Fibroblast of lung (primary cell): ENCODE measurements around the gene WASF3. TPM values are rescaled to one million over a fixed set of nuclear protein-coding genes. Genes with fewer than 3 reads are reported as not detected.

Experiments
- DNase-seq, 2 donors: peaks; one replicate each; pipeline versions ENCODE4 v3.0.0 to v3.0.0-alpha.2; 2010; ENCODE audit warnings: low read depth in 2 of 2
- H2AFZ ChIP-seq: 2 replicates; pipeline ENCODE4 v1.5.1; 2012; ENCODE audit warnings: low read length, control low read depth, inconsistent platforms
- H3K27ac ChIP-seq: 2 replicates; pipeline ENCODE4 v1.5.1; 2011; ENCODE audit warnings: low read length, control low read depth; ENCODE audit not compliant: insufficient read depth
- H3K27me3 ChIP-seq: 2 replicates; pipeline ENCODE4 v1.5.1; 2011; ENCODE audit warnings: mild to moderate bottlenecking, low read length; ENCODE audit not compliant: control insufficient read depth, insufficient read depth
- H3K36me3 ChIP-seq: 2 replicates; pipeline ENCODE4 v1.5.1; 2011; ENCODE audit warnings: low read length; ENCODE audit not compliant: control insufficient read depth, insufficient read depth
- H3K4me1 ChIP-seq: 2 replicates; pipeline ENCODE4 v1.5.1; 2011; ENCODE audit warnings: low read length; ENCODE audit not compliant: control insufficient read depth, insufficient read depth; ENCODE audit errors: extremely low read depth
- H3K4me2 ChIP-seq: 2 replicates; pipeline ENCODE4 v1.5.1; 2011; ENCODE audit warnings: low read length, control low read depth; ENCODE audit not compliant: insufficient read depth; ENCODE audit errors: extremely low read depth
- H3K4me3 ChIP-seq, 4 experiments: fragments of 200-600 bp in 1 of 4; sonication (generic) in 1 of 4; replicated peaks in 1 of 4; 2 replicates each; pipeline ENCODE4 v1.5.1; 2011 to 2016; ENCODE audit warnings: low read length in 4 of 4, low read depth in 3 of 4, mild to moderate bottlenecking in 3 of 4, control low read depth in 2 of 4, inconsistent platforms in 1 of 4, mixed read lengths in 1 of 4; ENCODE audit not compliant: insufficient read depth in 1 of 4; ENCODE audit errors: control extremely low read depth in 1 of 4
- H3K79me2 ChIP-seq: 2 replicates; pipeline ENCODE4 v1.5.1; 2012; ENCODE audit warnings: mild to moderate bottlenecking, low read length, inconsistent platforms; ENCODE audit not compliant: control insufficient read depth, insufficient read depth
- H3K9ac ChIP-seq: 2 replicates; pipeline ENCODE4 v1.5.1; 2011; ENCODE audit warnings: mild to moderate bottlenecking, low read length, control low read depth; ENCODE audit not compliant: insufficient read depth
- H3K9me3 ChIP-seq: 2 replicates; pipeline ENCODE4 v1.5.1; 2012; ENCODE audit warnings: low read depth, low read length; ENCODE audit not compliant: control insufficient read depth, insufficient read depth
- H4K20me1 ChIP-seq: 2 replicates; pipeline ENCODE4 v1.5.1; 2011; ENCODE audit warnings: low read length; ENCODE audit not compliant: control insufficient read depth, insufficient read depth; ENCODE audit errors: extremely low read depth
- EZH2 ChIP-seq: IDR thresholded peaks from 2 replicates; pipeline ENCODE4 v1.5.1; 2012; ENCODE audit warnings: low read length, control low read depth, mild to moderate bottlenecking; ENCODE audit errors: missing control alignments
- polyA plus RNA-seq, 2 donors: library from polyadenylated mRNA; depleted of rRNA in 1 of 2; stranded (reverse) in 1 of 2; unstranded in 1 of 2; fragments of >200 nt; gene quantifications; 2 replicates each; pipeline ENCODE4 v1.2.1, GENCODE V29; 2011 to 2012; ENCODE audit warnings: missing spikeins in 1 of 2
- total RNA-seq: library from RNA; depleted of rRNA; stranded (reverse); fragments of >200 nt; gene quantifications from 2 replicates; pipeline ENCODE4 v1.2.1, GENCODE V29; 2014
- TF ChIP-seq, protein P1 (sequence below), 2 donors: IDR thresholded peaks in 1 of 2; conservative IDR thresholded peaks in 1 of 2; 1 replicate in 1 of 2; 2 replicates in 1 of 2; pipeline ENCODE4 v1.5.1; 2011 to 2012; ENCODE audit warnings: low read length in 2 of 2, control low read depth in 1 of 2, inconsistent platforms in 1 of 2, low read depth in 1 of 2, mild to moderate bottlenecking in 1 of 2

WASF3 gene
- total and polyA plus RNA-seq, 2 donors (not counting 1 experiment from before 2014, with no cell fraction given): 18.2 to 19.5 TPM

- no peaks in the 10 kb centered on the region for H3K27me3 ChIP-seq
- no peak overlapping the region for H3K27ac ChIP-seq
- no peaks in the 10 kb centered on the region for H3K4me1 ChIP-seq
- H3K9me3 ChIP-seq: no peaks in the 10 kb centered on the region
- no peaks in the 10 kb centered on the region for H3K79me2 ChIP-seq
- H2AFZ ChIP-seq: no peak overlapping the region
- no peak overlapping the region for H3K4me2 ChIP-seq
- H4K20me1 ChIP-seq: no peaks in the 10 kb centered on the region
- no peak for DNase-seq
- no peak overlapping the region for H3K9ac ChIP-seq
- TF ChIP-seq, protein P1, sequence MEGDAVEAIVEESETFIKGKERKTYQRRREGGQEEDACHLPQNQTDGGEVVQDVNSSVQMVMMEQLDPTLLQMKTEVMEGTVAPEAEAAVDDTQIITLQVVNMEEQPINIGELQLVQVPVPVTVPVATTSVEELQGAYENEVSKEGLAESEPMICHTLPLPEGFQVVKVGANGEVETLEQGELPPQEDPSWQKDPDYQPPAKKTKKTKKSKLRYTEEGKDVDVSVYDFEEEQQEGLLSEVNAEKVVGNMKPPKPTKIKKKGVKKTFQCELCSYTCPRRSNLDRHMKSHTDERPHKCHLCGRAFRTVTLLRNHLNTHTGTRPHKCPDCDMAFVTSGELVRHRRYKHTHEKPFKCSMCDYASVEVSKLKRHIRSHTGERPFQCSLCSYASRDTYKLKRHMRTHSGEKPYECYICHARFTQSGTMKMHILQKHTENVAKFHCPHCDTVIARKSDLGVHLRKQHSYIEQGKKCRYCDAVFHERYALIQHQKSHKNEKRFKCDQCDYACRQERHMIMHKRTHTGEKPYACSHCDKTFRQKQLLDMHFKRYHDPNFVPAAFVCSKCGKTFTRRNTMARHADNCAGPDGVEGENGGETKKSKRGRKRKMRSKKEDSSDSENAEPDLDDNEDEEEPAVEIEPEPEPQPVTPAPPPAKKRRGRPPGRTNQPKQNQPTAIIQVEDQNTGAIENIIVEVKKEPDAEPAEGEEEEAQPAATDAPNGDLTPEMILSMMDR (conservative IDR thresholded peaks at IDR 0.05 in 1 of 2, IDR thresholded peaks at IDR 0.05 in 1 of 2; ENCODE audit: low read depth in 1 of 2, low read length in 2 of 2): no peak
- TF ChIP-seq EZH2: no peak
- no peaks in the 10 kb centered on the region for H3K36me3 ChIP-seq
- H3K4me3 ChIP-seq: no peak overlapping the region
Measured at GRCh38 chr13:26699197-26699490, 141.7 kb downstream of the WASF3 start.

- Histone ChIP-seq H3K4me3 (no peak overlapping the region), H3K9ac (no peak overlapping the region), H3K9me3 (no peaks in the 10 kb centered on the region), H3K4me1 (no peaks in the 10 kb centered on the region), H3K79me2 (no peaks in the 10 kb centered on the region), H3K27me3 (no peaks in the 10 kb centered on the region), H3K36me3 (no peaks in the 10 kb centered on the region), H4K20me1 (no peaks in the 10 kb centered on the region), H3K4me2 (no peak overlapping the region), H3K27ac (no peak overlapping the region), H2AFZ (no peak overlapping the region)
- DNase-seq: no peak
- TF ChIP-seq, protein P1 (conservative IDR thresholded peaks at IDR 0.05 in 1 of 2, IDR thresholded peaks at IDR 0.05 in 1 of 2; ENCODE audit: low read depth in 1 of 2, low read length in 2 of 2): no peak
- TF ChIP-seq EZH2: no peak
Measured at GRCh38 chr13:26705536-26705935, 148.1 kb downstream of the WASF3 start.

GRCh38 chr13:26706381-26706780 is 148.9 kb downstream of the WASF3 start:
- TF ChIP-seq, protein P1 (conservative IDR thresholded peaks at IDR 0.05 in 1 of 2, IDR thresholded peaks at IDR 0.05 in 1 of 2; ENCODE audit: low read depth in 1 of 2, low read length in 2 of 2): no peak
- TF ChIP-seq EZH2: no peak

More at GRCh38 chr13:26706381-26706780, 148.9 kb downstream of the WASF3 start:
- Histone ChIP-seq H3K27ac (no peak overlapping the region), H3K9ac (no peak overlapping the region), H3K4me1 (no peaks in the 10 kb centered on the region), H3K79me2 (no peaks in the 10 kb centered on the region), H4K20me1 (no peaks in the 10 kb centered on the region), H3K27me3 (peaks cover 4% of the 10 kb centered on the region), H3K9me3 (no peaks in the 10 kb centered on the region), H3K36me3 (no peaks in the 10 kb centered on the region), H3K4me2 (no peak overlapping the region), H2AFZ (no peak overlapping the region), H3K4me3 (no peak overlapping the region)
- DNase-seq: no peak
